Stimulated activated CD4-positive, alpha-beta T cell treated with anti-CD3 and anti-CD28 coated beads, Interleukin-1b, Interleukin-23, amount 100 ng/mL, for 4 hours (primary cell): ENCODE results near the gene SUGCT.
"Not testable (repeated sequence)": the region's sequence is repeated elsewhere in the genome, so short reads cannot be mapped to it uniquely, and the experiment has no call there.

Experiments
- DNase-seq, 2 donors: peaks; one replicate each; pipeline ENCODE4 v3.0.0-alpha.2; 2020; ENCODE audit warnings: low read depth in 2 of 2

Gene SUGCT

GRCh38 chr7:40248681-40249080 is 113.9 kb downstream of the SUGCT start:
- no peak for DNase-seq

- DNase-seq: not testable (repeated sequence)
These were observed 118.6 kb downstream of the SUGCT start for GRCh38 chr7:40253444-40253843.

- DNase-seq: no peak
These were observed 129.1 kb downstream of the SUGCT start for GRCh38 chr7:40263752-40264390.

- no peak for DNase-seq
These were observed 132.8 kb downstream of the SUGCT start for GRCh38 chr7:40267583-40267982.

- DNase-seq: not testable (repeated sequence)
These were observed 134.0 kb downstream of the SUGCT start for GRCh38 chr7:40268810-40269209.

- no peak for DNase-seq
These were observed 141.3 kb downstream of the SUGCT start for GRCh38 chr7:40276061-40276460.

GRCh38 chr7:40279991-40280390 is 145.2 kb downstream of the SUGCT start:
- no peak for DNase-seq

- DNase-seq: no peak
These were observed 148.1 kb downstream of the SUGCT start for GRCh38 chr7:40282858-40283257.

- no peak for DNase-seq
These were observed 148.6 kb downstream of the SUGCT start for GRCh38 chr7:40283391-40283790.

- no peak for DNase-seq
These were observed 154.0 kb downstream of the SUGCT start for GRCh38 chr7:40288827-40289226.

- DNase-seq: no peak
These were observed 163.0 kb downstream of the SUGCT start for GRCh38 chr7:40297741-40298311.

- DNase-seq: no peak
These were observed 163.6 kb downstream of the SUGCT start for GRCh38 chr7:40298421-40298820.

GRCh38 chr7:40299097-40299496 is 164.3 kb downstream of the SUGCT start:
- no peak for DNase-seq

- DNase-seq: no peak
These were observed 165.4 kb downstream of the SUGCT start for GRCh38 chr7:40300146-40300670.

- no peak for DNase-seq
These were observed 166.8 kb downstream of the SUGCT start for GRCh38 chr7:40301486-40302068.

GRCh38 chr7:40303996-40304395 is 169.2 kb downstream of the SUGCT start:
- no peak for DNase-seq

- no peak for DNase-seq
These were observed 170.4 kb downstream of the SUGCT start for GRCh38 chr7:40305229-40305628.

- DNase-seq: no peak
These were observed 171.2 kb downstream of the SUGCT start for GRCh38 chr7:40306025-40306424.

GRCh38 chr7:40306596-40306995 is 171.8 kb downstream of the SUGCT start:
- no peak for DNase-seq

GRCh38 chr7:40310258-40310657 is 175.5 kb downstream of the SUGCT start:
- DNase-seq: no peak

GRCh38 chr7:40311307-40311706 is 176.5 kb downstream of the SUGCT start:
- DNase-seq: no peak

- DNase-seq: no peak
These were observed 180.5 kb downstream of the SUGCT start for GRCh38 chr7:40315277-40315676.

GRCh38 chr7:40316176-40316575 is 181.4 kb downstream of the SUGCT start:
- DNase-seq: no peak
